HEK293T (cell line): Measurements from ENCODE around the gene SERPINH1.

Experiments
- CTCF ChIA-PET: fragments of 350-600 bp; formaldehyde crosslinking; extraction: SDS; loops from one replicate; lab custom pipeline; 2021; ENCODE audit warnings: antibody characterized with exemption, inconsistent platforms; lab: Yijun Ruan, JAX
- POLR2A ChIA-PET: fragments of 350-600 bp; formaldehyde crosslinking; extraction: SDS; loops from one replicate; lab custom pipeline; 2020; ENCODE audit warnings: antibody characterized with exemption, inconsistent platforms; lab: Yijun Ruan, JAX
- DNase-seq: peaks from one replicate; pipeline ENCODE4 v3.0.0; 2012; ENCODE audit warnings: mixed read lengths; ENCODE audit errors: extremely low spot score
- ARNT ChIP-seq: fragments of 450-650 bp; IDR thresholded peaks from 2 replicates; pipeline ENCODE4 v1.6.1; 2017; ENCODE audit warnings: mild to moderate bottlenecking
- BHLHE40 ChIP-seq: fragments of 450-650 bp; IDR thresholded peaks from 2 replicates; pipeline ENCODE4 v1.6.1; 2016; ENCODE audit warnings: mild to moderate bottlenecking, moderate library complexity, borderline replicate concordance
- CTBP1 ChIP-seq: fragments of 450-650 bp; IDR thresholded peaks from 2 replicates; pipeline ENCODE4 v1.6.1; 2016; ENCODE audit warnings: borderline replicate concordance
- ELF4 ChIP-seq: fragments of 450-650 bp; IDR thresholded peaks from 2 replicates; pipeline ENCODE4 v1.6.1; 2017; ENCODE audit warnings: antibody characterized with exemption
- FOXA1 ChIP-seq: fragments of 450-650 bp; IDR thresholded peaks from 2 replicates; pipeline ENCODE4 v1.6.1; 2016; ENCODE audit warnings: mild to moderate bottlenecking
- FOXK2 ChIP-seq: fragments of 450-650 bp; IDR thresholded peaks from 2 replicates; pipeline ENCODE4 v1.6.1; 2016; ENCODE audit warnings: mild to moderate bottlenecking
- FOXM1 ChIP-seq: fragments of 450-650 bp; IDR thresholded peaks from 2 replicates; pipeline ENCODE4 v1.6.1; 2017; ENCODE audit warnings: mild to moderate bottlenecking, borderline replicate concordance
- HDGF ChIP-seq: fragments of 450-650 bp; IDR thresholded peaks from 2 replicates; pipeline ENCODE4 v1.6.1; 2017; ENCODE audit warnings: antibody characterized with exemption, borderline replicate concordance
- L3MBTL2 ChIP-seq: fragments of 450-650 bp; conservative IDR thresholded peaks from 2 replicates; pipeline ENCODE4 v1.6.1; 2016; ENCODE audit warnings: mild to moderate bottlenecking
- LEF1 ChIP-seq: fragments of 450-650 bp; IDR thresholded peaks from 2 replicates; pipeline ENCODE4 v1.6.1; 2017; ENCODE audit warnings: mild to moderate bottlenecking, borderline replicate concordance
- NFRKB ChIP-seq: fragments of 450-650 bp; IDR thresholded peaks from 2 replicates; pipeline ENCODE4 v1.6.1; 2016; ENCODE audit warnings: mild to moderate bottlenecking, moderate library complexity
- SP1 ChIP-seq: fragments of 450-650 bp; IDR thresholded peaks from 2 replicates; pipeline ENCODE4 v1.6.1; 2017
- SUZ12 ChIP-seq: fragments of 450-650 bp; IDR thresholded peaks from 2 replicates; pipeline ENCODE4 v1.6.1; 2016; ENCODE audit warnings: mild to moderate bottlenecking
- TARDBP ChIP-seq: fragments of 450-650 bp; IDR thresholded peaks from 2 replicates; pipeline ENCODE4 v1.6.1; 2016
- ZNF384 ChIP-seq: fragments of 450-650 bp; IDR thresholded peaks from 2 replicates; pipeline ENCODE4 v1.6.1; 2016
- TF ChIP-seq, protein P1 (sequence below): fragments of 450-650 bp; IDR thresholded peaks from 2 replicates; pipeline ENCODE4 v1.6.1; 2016

Gene SERPINH1

DNA sequence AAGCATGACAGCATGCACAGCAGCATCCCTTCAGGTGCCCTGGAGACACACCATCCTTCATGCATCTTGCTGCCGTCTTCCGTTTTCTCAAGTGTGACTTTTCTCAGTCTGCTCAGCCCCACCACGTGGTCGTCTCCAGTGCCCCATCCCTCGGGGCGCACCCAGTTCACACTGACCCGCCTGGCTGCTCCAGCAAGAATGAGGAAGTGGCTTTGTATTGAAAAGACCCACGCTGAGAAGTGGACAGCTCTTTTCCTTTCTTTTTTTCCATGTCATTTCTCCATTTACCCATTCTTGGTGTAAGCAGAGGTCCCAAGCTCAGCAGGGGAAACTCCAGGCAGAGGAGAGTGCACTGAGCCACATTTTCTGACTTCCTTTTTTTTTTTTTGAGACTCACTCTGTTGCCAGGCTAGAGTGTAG, 14.5 kb downstream of the SERPINH1 start:
- DNase-seq = no peak
- ChIA-PET CTCF (interaction anchor here (0.6 to 1.9 kb wide), 4 partner anchors 22 to 512 kb away, joined by 3 to 9 read pairs (median 4); no protein-coding TSS in a partner anchor), POLR2A (interaction anchor here (8.3 kb wide), 1 partner anchor 15 kb away, joined by 50 read pairs; the partner anchor contains the start of gene SERPINH1)
- TF ChIP-seq ARNT (no peak), FOXK2 (no peak), ZNF384 (no peak), NFRKB (no peak), FOXM1 (no peak), TARDBP (no peak), BHLHE40 (no peak), SP1 (no peak), ELF4 (no peak), HDGF (no peak), SUZ12 (no peak), LEF1 (no peak), L3MBTL2 (no peak), FOXA1 (no peak), CTBP1 (no peak)
- TF ChIP-seq, protein P1, sequence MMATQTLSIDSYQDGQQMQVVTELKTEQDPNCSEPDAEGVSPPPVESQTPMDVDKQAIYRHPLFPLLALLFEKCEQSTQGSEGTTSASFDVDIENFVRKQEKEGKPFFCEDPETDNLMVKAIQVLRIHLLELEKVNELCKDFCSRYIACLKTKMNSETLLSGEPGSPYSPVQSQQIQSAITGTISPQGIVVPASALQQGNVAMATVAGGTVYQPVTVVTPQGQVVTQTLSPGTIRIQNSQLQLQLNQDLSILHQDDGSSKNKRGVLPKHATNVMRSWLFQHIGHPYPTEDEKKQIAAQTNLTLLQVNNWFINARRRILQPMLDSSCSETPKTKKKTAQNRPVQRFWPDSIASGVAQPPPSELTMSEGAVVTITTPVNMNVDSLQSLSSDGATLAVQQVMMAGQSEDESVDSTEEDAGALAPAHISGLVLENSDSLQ = no peak

DNA sequence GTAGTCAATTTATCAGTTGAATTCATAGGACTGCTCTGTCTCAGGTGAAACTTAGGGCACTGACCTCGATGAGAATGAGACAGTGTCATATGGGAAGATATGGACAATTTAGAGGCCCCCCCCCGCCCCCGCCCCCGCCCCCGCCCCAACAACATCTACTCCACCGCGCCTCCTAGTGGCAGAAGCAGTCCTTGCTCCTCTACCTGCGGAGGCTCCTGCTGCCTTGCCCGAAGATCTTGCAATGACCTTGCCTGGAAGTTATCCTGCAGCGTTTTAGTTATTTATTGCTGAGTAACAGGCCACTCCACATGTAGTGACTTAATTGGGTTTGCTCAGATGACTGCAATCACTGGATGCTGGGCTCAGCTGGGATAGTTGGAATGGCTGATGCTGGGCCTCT, 15.2 kb downstream of the SERPINH1 start:
- TF ChIP-seq TARDBP (no peak), ARNT (no peak), BHLHE40 (no peak), CTBP1 (no peak), L3MBTL2 (no peak), SUZ12 (no peak), SP1 (no peak), FOXA1 (no peak), FOXM1 (no peak), FOXK2 (no peak), LEF1 (no peak), ZNF384 (no peak), HDGF (no peak), ELF4 (no peak), NFRKB (no peak)
- TF ChIP-seq, protein P1 = no peak
- CTCF ChIA-PET = interaction anchor here (0.6 to 1.9 kb wide), 5 partner anchors 9 to 512 kb away, joined by 3 to 9 read pairs (median 3); no protein-coding TSS in a partner anchor
- DNase-seq = peak; percentile 79
- POLR2A ChIA-PET = interaction anchor here (8.3 kb wide), 1 partner anchor 16 kb away, joined by 50 read pairs; the partner anchor contains the start of gene SERPINH1

DNA sequence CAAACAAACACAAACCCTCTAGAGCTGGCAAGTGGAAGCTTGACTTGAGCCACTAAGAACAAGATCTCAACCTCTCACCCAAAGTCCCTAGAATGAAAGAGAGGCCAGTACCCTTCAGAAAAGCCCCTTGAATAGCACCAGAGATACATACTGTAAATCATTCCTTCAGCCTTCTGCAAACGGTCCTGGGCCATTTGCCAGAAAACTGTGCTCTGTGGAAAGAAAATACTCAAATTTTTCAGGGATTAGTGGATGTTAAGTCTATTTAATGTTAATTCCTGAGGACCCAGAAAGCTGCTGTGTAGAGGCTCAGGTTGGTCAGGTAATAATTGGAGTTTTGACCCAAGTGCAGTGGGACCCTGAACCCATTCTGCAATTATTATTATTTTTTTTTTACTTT, 16.9 kb downstream of the SERPINH1 start:
- ChIA-PET CTCF (interaction anchor here (0.7 to 1.0 kb wide), 2 partner anchors 31 to 618 kb away, joined by 3 read pairs; no protein-coding TSS in a partner anchor), POLR2A (interaction anchor here (1.3 kb wide), 1 partner anchor 17 kb away, joined by 3 read pairs; the partner anchor contains the start of gene SERPINH1)
- no peak for DNase-seq
- TF ChIP-seq ARNT (no peak), BHLHE40 (no peak), L3MBTL2 (no peak), FOXM1 (no peak), ZNF384 (no peak), NFRKB (no peak), TARDBP (no peak), LEF1 (no peak), CTBP1 (no peak), FOXK2 (no peak), SP1 (no peak)
- TF ChIP-seq, protein P1 = no peak

DNA sequence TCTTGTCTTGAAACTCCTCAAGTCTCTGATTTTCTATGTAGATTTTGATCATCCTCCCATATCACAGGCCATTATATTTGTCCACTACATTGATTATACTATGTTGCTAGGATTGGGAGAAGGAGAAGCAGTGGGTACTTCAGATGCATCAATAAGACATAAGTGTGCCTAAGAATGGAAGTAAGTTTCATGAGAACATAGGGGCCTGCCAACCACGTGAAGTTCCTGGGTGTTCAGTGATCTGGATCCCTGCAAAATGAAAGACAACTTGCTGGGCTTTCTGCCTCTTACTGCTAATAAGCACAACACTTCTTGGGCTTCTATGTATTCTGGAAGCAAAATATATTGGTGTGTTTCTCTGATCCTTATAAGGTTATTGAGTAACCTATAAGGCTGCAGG, 17.8 kb downstream of the SERPINH1 start:
- ChIA-PET CTCF (no interaction called here), POLR2A (interaction anchor here (0.7 kb wide), 1 partner anchor 17 kb away, joined by 3 read pairs; no protein-coding TSS in a partner anchor)

DNA sequence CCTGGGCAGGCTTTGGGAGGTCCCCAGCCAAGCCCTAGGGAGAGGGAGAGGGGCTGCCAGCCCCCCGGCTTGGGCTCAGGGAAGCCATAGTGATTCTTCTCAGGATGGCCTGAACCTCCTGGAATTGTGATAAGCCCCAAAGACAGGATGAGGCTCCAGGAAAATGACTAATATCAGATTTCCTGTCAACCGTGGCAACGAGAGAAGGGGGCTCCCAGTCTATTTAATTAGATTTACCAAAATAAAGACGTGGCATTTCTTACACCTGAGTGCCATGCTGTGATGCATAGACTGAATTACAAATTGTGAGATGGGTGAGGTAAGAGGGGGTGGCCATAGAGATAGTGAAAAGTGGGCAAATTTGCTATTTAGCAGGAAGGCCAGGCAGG, 20.4 kb downstream of the SERPINH1 start:
- TF ChIP-seq HDGF (no peak), ARNT (no peak), NFRKB (no peak), FOXM1 (no peak), FOXK2 (no peak), FOXA1 (no peak), LEF1 (no peak), ZNF384 (no peak), TARDBP (no peak), ELF4 (no peak), SUZ12 (no peak), L3MBTL2 (no peak), BHLHE40 (no peak)
- TF ChIP-seq, protein P1 = no peak
- ChIA-PET POLR2A (interaction anchor here (0.7 to 2.6 kb wide), 10 partner anchors 8 to 29 kb away, joined by 3 to 17 read pairs (median 5); partner anchors contain the start of gene SERPINH1), CTCF (interaction anchor here (1.3 kb wide), 1 partner anchor 17 kb away, joined by 3 read pairs; no protein-coding TSS in a partner anchor)
- DNase-seq = no peak

More for the DNA sequence above, 17.8 kb downstream of the SERPINH1 start:
- no peak for DNase-seq
- TF ChIP-seq ELF4 = no peak
- no peak for TF ChIP-seq LEF1
- TF ChIP-seq FOXM1 = no peak
- no peak for TF ChIP-seq L3MBTL2
- no peak for TF ChIP-seq FOXA1
- TF ChIP-seq FOXK2 = no peak
- no peak for TF ChIP-seq CTBP1
- no peak for TF ChIP-seq TARDBP
- no peak for TF ChIP-seq ZNF384
- no peak for TF ChIP-seq ARNT
